ENCODE measurements around the gene LMAN2L.

DNA sequence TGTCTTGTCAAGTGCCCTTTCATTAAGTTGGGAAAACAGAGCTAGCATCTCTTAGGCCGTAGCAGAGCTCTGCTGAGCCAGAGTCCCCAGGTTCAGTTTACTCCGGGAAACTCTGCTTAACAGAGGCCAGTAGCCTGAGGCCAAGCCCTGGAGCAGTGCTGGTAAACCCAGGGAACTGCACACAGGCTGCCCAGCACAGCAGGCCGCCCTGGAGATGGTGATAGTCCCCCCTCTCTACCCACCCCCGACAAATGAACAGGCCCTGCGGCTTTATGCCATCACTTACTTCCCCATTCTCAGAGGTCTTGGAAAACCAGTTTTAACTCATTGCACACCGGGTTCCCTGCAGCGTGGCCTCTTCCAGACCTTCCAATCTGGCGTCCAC is 24.4 kb upstream of the LMAN2L start:
- TF ChIP-seq, protein P1, sequence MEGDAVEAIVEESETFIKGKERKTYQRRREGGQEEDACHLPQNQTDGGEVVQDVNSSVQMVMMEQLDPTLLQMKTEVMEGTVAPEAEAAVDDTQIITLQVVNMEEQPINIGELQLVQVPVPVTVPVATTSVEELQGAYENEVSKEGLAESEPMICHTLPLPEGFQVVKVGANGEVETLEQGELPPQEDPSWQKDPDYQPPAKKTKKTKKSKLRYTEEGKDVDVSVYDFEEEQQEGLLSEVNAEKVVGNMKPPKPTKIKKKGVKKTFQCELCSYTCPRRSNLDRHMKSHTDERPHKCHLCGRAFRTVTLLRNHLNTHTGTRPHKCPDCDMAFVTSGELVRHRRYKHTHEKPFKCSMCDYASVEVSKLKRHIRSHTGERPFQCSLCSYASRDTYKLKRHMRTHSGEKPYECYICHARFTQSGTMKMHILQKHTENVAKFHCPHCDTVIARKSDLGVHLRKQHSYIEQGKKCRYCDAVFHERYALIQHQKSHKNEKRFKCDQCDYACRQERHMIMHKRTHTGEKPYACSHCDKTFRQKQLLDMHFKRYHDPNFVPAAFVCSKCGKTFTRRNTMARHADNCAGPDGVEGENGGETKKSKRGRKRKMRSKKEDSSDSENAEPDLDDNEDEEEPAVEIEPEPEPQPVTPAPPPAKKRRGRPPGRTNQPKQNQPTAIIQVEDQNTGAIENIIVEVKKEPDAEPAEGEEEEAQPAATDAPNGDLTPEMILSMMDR (IDR thresholded peaks at IDR 0.05) = no peak
- no peak for TF ChIP-seq POLR2A (IDR thresholded peaks at IDR 0.05)
